Measurements from ENCODE around the gene FLVCR2.

DNA sequence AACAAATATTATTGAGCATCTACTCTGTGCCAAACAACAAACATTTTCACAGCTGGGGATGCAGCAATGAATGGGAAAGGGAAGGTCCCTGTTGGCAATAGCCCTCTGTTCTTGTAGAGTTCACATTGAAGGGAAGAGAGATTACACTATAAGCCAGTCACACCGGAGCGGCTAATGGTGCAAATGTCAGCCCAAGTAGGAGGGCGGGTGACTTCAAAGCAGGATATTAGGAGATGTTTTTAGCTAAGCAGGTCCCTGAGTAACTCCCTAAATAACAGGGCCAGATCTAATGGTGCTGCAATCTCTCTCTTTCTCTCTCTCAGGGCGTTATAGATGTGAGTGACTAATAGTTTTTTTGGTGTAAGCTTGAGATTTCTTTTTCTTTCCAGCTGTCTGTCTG, 30.7 kb downstream of the FLVCR2 start:
- no peak for TF ChIP-seq POLR2AphosphoS5 (IDR thresholded peaks at IDR 0.05; ENCODE audit: low read depth, low read length)
- TF ChIP-seq TAF1 (IDR thresholded peaks at IDR 0.05; ENCODE audit: borderline replicate concordance, insufficient read depth, low read length), result no peak

Measured in PFSK-1 (cell line).